GM18520 (cell line): ENCODE data around the gene AFF3.
"Not testable (repeated sequence)": the region's sequence is repeated elsewhere in the genome, so short reads cannot be mapped to it uniquely, and the experiment has no call there.

Experiments used
- ATAC-seq: cut with Tn5 transposase; IDR thresholded peaks from one replicate; pipeline ENCODE4 v1.9.1; 2021; ENCODE audit not compliant: unreplicated experiment

AFF3 gene

GRCh38 chr2:99974682-99975375 is 167.6 kb downstream of the AFF3 start:
- ATAC-seq: no peak

DNA sequence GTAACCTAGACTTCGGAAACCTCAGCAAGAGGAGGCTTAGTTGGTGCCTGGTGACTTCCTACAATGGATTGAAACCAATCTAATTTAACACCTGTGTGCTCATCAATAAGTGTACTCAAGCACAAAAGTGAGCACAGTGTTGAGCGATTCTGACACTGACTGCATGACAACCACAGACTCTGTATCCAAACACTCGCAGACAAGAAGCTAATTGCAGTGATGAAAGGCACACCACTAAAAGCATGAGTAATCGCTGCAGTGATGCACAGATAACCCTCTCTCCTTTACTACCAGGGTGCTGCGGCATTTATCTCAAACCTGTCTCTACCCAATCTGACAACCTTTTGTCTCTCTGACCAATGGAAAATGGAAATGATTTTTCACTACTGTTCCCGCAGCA is 168.1 kb downstream of the AFF3 start:
- no peak for ATAC-seq

DNA sequence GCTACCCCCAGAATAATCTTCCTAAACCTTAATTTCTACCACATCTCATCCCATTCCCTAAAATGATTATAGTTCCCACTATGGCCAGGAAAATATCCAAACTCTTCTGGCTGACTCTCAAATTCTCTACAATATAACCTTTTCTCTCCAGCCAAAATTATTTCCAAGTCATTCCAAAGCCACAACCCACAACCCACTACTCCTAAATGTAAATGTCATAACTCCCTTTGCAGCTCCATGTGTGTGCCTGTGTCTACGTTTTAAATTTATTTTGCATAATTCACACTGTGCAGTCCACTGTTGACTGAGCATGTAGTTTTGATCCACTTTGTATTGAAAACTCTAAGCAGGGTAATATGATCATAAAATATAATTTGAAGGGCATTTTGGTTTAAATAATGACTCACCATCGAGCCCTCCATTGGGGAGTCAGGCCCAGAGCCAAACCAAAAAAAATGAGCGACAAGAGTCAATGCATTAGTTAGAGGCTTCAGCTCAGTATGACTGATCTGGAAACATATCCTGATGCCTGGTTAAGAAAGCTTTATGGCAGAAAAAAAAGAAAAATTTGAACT is 171.0 kb downstream of the AFF3 start:
- no peak for ATAC-seq

DNA sequence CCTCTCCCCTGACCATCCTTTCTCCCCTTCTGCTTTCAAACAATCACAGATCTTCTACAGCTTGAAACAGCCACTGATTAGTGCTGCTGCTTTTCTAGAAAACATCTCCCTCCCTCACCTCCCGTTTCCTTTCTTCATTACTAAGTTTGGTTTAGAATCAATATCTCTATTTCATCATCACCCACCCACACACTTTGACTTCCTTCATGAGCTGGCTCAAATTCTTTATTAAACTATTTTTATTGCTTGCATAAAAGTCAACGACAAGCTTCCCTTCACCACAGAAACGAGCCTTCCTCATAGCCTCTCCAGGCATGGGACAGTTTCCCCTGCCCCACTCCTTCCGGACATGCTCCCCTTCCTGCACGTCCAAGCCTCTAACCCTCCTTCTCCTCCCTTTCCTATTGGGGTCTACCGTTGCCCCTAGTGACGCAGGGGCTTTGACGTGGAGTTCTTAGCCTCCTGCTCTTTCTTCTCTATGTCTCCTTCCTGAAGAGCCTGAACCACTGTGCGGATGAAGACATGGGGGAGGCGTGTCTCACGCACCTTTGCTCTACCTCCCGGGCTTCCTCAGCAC is 172.0 kb downstream of the AFF3 start:
- ATAC-seq: no peak

DNA sequence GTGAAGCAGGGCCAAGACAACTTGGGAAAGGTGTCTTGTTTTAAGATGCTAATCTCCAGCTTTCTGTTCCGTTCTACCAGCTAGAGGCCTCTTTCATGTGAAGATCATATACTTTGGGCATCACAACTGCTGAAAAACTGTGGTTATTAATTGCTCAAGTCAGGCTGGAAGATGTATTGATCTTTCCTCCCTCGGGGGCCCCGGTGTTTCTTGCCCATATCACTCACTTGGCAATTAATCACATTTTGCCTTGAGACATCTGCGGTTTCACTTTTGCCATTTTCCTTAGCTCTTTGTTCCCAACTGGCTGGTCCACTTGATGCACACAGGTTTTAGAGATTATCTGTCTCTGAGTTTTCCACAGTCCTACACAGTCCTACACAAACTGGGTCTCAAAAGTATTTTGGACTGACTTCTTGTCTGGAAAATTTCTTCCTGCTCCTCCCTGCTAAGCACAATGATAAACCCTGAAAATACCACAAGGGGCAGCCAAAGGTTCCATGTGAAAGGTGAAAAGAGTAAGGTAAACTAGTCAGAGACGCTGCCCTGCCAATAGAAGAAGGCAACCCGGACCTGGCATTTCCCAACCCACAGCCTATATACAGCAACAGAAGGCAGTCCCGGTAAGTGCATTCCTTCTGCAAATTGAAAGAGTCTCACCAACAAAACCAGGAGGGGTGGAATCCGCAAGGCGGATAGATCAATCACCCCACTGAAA is 181.0 kb downstream of the AFF3 start:
- no peak for ATAC-seq

DNA sequence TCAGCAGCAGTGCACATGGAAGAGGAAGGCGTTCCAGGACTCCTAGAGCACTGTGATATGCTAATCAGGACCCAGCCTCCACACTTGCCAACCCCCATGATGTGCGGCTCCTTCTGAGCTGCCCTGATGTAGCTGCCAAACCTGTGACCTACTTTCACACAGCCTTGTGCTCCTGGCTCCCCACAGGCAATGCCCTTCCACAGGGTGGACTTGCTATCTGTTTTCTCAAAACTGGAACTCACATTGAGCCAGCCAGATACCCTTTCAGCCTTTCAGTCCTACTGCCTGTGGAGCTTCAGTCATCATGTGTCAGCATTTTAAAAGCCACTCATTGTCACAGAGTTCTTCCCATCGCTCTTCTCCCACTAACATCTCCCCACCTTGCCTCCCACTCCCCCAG is 181.6 kb downstream of the AFF3 start:
- no peak for ATAC-seq

- ATAC-seq: no peak
Observed at GRCh38 chr2:99960291-99960690, 182.1 kb downstream of the AFF3 start.

- no peak for ATAC-seq
Observed at GRCh38 chr2:99959261-99960014, 183.0 kb downstream of the AFF3 start.

GRCh38 chr2:99957332-99958133 is 184.9 kb downstream of the AFF3 start:
- ATAC-seq: no peak

GRCh38 chr2:99956232-99957030 is 186.0 kb downstream of the AFF3 start:
- ATAC-seq: no peak

GRCh38 chr2:99953750-99954149 is 188.6 kb downstream of the AFF3 start:
- ATAC-seq: no peak

DNA sequence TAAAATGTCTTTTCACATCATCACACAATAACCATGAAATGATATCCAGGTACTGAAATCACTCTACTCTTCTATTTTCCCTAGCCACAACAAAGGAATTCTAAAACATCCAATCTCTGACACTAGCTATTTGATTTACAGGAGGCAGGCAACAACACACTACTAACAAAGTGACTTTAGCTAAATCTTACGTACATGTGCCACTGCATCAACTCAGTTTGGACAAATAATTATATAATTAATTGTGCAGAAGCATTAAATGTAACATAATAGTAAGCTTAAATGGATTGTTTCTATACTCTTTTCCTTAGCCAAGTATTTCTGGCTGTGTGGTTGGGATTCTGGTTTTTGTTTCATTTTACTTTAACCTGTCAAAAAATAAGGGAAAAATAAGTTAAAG is 192.4 kb downstream of the AFF3 start:
- no peak for ATAC-seq

GRCh38 chr2:99949530-99949929 is 192.9 kb downstream of the AFF3 start:
- no peak for ATAC-seq

- ATAC-seq: no peak
Observed at GRCh38 chr2:99948010-99948409, 194.4 kb downstream of the AFF3 start.

- not testable (repeated sequence) for ATAC-seq
Observed at GRCh38 chr2:99947366-99947765, 195.0 kb downstream of the AFF3 start.

DNA sequence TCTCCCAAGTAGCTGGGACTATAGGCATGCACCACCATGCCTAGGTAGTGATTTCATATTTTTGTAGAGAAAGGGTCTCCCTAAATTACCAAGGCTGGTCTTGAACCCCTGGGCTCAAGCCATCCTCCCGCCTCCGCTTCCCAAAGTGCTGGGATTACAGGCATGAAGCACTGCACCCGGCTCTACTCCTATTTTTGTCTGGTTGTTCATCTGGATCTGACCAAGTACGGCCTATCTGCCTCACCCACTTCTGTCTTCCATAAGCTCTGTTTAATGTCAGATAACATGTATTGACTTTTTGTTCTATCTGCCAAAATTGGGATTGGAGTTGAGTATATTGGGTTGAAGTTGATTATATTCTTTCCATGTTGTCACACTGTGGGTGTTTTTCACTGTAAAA is 198.4 kb downstream of the AFF3 start:
- ATAC-seq: no peak

DNA sequence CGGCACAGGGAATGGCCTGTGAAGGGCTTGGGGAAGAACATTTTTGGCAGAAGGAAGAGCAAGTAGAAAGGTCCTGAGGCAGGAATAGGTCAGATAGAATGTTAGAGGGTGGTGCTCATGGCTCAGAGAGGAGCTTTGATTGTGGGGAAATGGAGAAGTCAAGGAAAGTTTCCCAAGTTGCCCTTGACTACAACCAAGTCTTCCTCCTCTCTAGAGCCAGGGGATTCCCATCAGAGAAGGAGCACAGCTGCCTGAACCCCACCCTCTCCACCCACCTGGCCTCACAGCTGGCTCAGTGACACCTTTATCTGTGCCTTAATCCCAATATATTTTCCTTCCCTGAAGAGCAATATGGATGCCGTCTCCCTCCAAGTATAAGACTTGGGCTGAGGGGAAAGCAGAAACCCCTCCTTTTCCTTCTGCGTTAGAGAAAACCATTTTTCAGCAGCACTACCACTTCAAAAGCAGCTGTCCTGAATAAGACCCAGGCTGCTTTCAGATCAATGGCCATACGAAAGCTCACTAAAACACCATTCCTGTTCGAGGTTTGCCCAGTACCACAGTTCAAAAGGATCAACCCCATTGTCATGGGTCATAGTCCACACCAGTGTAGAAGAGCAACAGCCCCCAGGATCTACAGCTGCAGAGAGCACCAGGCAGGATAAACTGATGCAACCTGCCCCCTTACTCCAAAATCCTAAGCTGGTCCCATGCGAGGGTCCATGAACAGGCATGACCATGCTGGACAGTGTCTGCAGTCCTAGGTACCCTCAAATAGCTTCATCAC is 199.6 kb downstream of the AFF3 start:
- no peak for ATAC-seq

- no peak for ATAC-seq
Observed at GRCh38 chr2:99940963-99941362, 201.4 kb downstream of the AFF3 start.

GRCh38 chr2:99939135-99939534 is 203.3 kb downstream of the AFF3 start:
- no peak for ATAC-seq
